Smooth muscle cell (in vitro differentiated cells): ENCODE data around the gene MYH10. TPM values are rescaled to one million over a fixed set of nuclear protein-coding genes. Genes with fewer than 3 reads are reported as not detected.

ENCODE experiments used
- DNase-seq: peaks from one replicate; lab custom pipeline; 2025; ENCODE audit not compliant: unreplicated experiment; lab: John Stamatoyannopoulos, UW
- H2AFZ ChIP-seq: fragments of 200-600 bp; sonication (generic); 2 replicates; pipeline ENCODE4 v1.6.0; 2016; ENCODE audit warnings: antibody characterized with exemption, low read depth, mild to moderate bottlenecking
- H3F3A ChIP-seq: fragments of 200-600 bp; sonication (generic); 2 replicates; pipeline ENCODE4 v1.6.0; 2017; ENCODE audit warnings: antibody characterized with exemption, low read depth
- H3K27ac ChIP-seq: fragments of 200-600 bp; sonication (generic); 2 replicates; pipeline ENCODE4 v1.5.1; 2016; ENCODE audit warnings: low read depth, mild to moderate bottlenecking
- H3K27me3 ChIP-seq: fragments of 200-600 bp; sonication (generic); 2 replicates; pipeline ENCODE4 v1.6.1; 2016; ENCODE audit warnings: low read depth, mild to moderate bottlenecking
- H3K36me3 ChIP-seq: fragments of 200-600 bp; sonication (generic); 2 replicates; pipeline ENCODE4 v1.5.1; 2016; ENCODE audit warnings: low read depth
- H3K4me1 ChIP-seq: fragments of 200-600 bp; sonication (generic); 2 replicates; pipeline ENCODE4 v1.5.1; 2016; ENCODE audit warnings: low read depth
- H3K4me2 ChIP-seq: fragments of 200-600 bp; sonication (generic); 2 replicates; pipeline ENCODE4 v1.6.0; 2016; ENCODE audit warnings: mild to moderate bottlenecking
- H3K4me3 ChIP-seq: fragments of 200-600 bp; sonication (generic); 2 replicates; pipeline ENCODE4 v1.5.1; 2016; ENCODE audit warnings: mild to moderate bottlenecking
- H3K79me2 ChIP-seq: fragments of 200-600 bp; sonication (generic); 2 replicates; pipeline ENCODE4 v1.6.0; 2016; ENCODE audit warnings: low read depth, mild to moderate bottlenecking
- H3K9ac ChIP-seq: fragments of 200-600 bp; sonication (generic); 2 replicates; pipeline ENCODE4 v1.6.0; 2016; ENCODE audit warnings: low read depth
- H3K9me3 ChIP-seq: fragments of 200-600 bp; sonication (generic); replicated peaks from 2 replicates; pipeline ENCODE4 v1.5.1; 2016; ENCODE audit warnings: low read depth
- H4K20me1 ChIP-seq: fragments of 200-600 bp; sonication (generic); 2 replicates; pipeline ENCODE4 v1.6.0; 2016; ENCODE audit warnings: low read depth
- CTCF ChIP-seq: fragments of 200-600 bp; sonication (generic); IDR thresholded peaks from 2 replicates; pipeline ENCODE4 v1.5.1; 2017; ENCODE audit warnings: borderline replicate concordance, mild to moderate bottlenecking, antibody characterized with exemption; ENCODE audit not compliant: insufficient read depth, poor library complexity, severe bottlenecking
- WGBS: methylation state at CpG from one replicate; pipeline ENCODE4 v1.1.7; 2016; ENCODE audit warnings: low lambda C conversion rate; 5-methylcytosine and 5-hydroxymethylcytosine counted together
- polyA plus RNA-seq: library from polyadenylated mRNA; unstranded; fragments of >200 nt; fragmentation: Nextera tagmentation; extraction: Ambion mirVana; gene quantifications from 2 replicates; pipeline ENCODE4 v1.2.1, GENCODE V29; 2016
- total RNA-seq: library from RNA; depleted of rRNA; stranded (reverse); fragments of >200 nt; gene quantifications from 2 replicates; pipeline ENCODE4 v1.2.3, GENCODE V29; 2014

MYH10 gene
- total and polyA plus RNA-seq, 2 experiments from 2014 or later, result 112 to 146 TPM

- no peak for TF ChIP-seq CTCF
- peak overlapping the region; percentile 10 for H3K9ac ChIP-seq
- H3K27me3 ChIP-seq, result no peaks in the 10 kb centered on the region
- peak overlapping the region; percentile 21 for H2AFZ ChIP-seq
- 20% methylated on average over 4 of the region's 4 CpGs for WGBS
- H3K36me3 ChIP-seq, result no peaks in the 10 kb centered on the region
- H3K9me3 ChIP-seq, result no peaks in the 10 kb centered on the region
- no peak for DNase-seq
- no peaks in the 10 kb centered on the region for H4K20me1 ChIP-seq
- H3K4me1 ChIP-seq, result no peaks in the 10 kb centered on the region
- peak overlapping the region; percentile 15 for H3K4me2 ChIP-seq
- H3K4me3 ChIP-seq, result no peak overlapping the region
- peaks cover 18% of the 10 kb centered on the region for H3F3A ChIP-seq
- H3K27ac ChIP-seq, result peak overlapping the region; percentile 83
- H3K79me2 ChIP-seq, result no peaks in the 10 kb centered on the region
Observed at GRCh38 chr17:8670421-8670820, 39.9 kb upstream of the MYH10 start.

- no peak for DNase-seq
- H3K4me1 ChIP-seq, result no peaks in the 10 kb centered on the region
- H3K9ac ChIP-seq, result no peak overlapping the region
- H3F3A ChIP-seq, result peaks cover 17% of the 10 kb centered on the region
- no peaks in the 10 kb centered on the region for H4K20me1 ChIP-seq
- H3K4me2 ChIP-seq, result no peak overlapping the region
- H3K27ac ChIP-seq, result peak overlapping the region; percentile 83
- WGBS, result 97% methylated on average over 4 of the region's 4 CpGs
- H2AFZ ChIP-seq, result no peak overlapping the region
- no peaks in the 10 kb centered on the region for H3K9me3 ChIP-seq
- no peak for TF ChIP-seq CTCF
- H3K79me2 ChIP-seq, result no peaks in the 10 kb centered on the region
- H3K27me3 ChIP-seq, result no peaks in the 10 kb centered on the region
- H3K36me3 ChIP-seq, result no peaks in the 10 kb centered on the region
- no peak overlapping the region for H3K4me3 ChIP-seq
Observed at GRCh38 chr17:8668176-8668740, 37.7 kb upstream of the MYH10 start.

GRCh38 chr17:8667421-8667820, 36.9 kb upstream of the MYH10 start:
- no peak for TF ChIP-seq CTCF
- no peaks in the 10 kb centered on the region for H3K79me2 ChIP-seq
- no peaks in the 10 kb centered on the region for H3K36me3 ChIP-seq
- 83% methylated on average over 7 of the region's 7 CpGs for WGBS
- no peaks in the 10 kb centered on the region for H3K27me3 ChIP-seq
- H3K4me3 ChIP-seq, result no peak overlapping the region
- no peaks in the 10 kb centered on the region for H3K4me1 ChIP-seq
- no peak for DNase-seq
- H3K9ac ChIP-seq, result no peak overlapping the region
- H4K20me1 ChIP-seq, result no peaks in the 10 kb centered on the region
- H3K27ac ChIP-seq, result no peak overlapping the region
- peaks cover 12% of the 10 kb centered on the region for H3F3A ChIP-seq
- H3K9me3 ChIP-seq, result no peaks in the 10 kb centered on the region
- H3K4me2 ChIP-seq, result no peak overlapping the region
- no peak overlapping the region for H2AFZ ChIP-seq

- Histone ChIP-seq H3F3A (peaks cover 12% of the 10 kb centered on the region), H2AFZ (no peak overlapping the region), H3K27ac (no peak overlapping the region), H3K9ac (no peak overlapping the region), H3K9me3 (no peaks in the 10 kb centered on the region), H3K4me2 (no peak overlapping the region), H3K27me3 (no peaks in the 10 kb centered on the region), H3K4me3 (no peak overlapping the region), H4K20me1 (no peaks in the 10 kb centered on the region), H3K36me3 (no peaks in the 10 kb centered on the region), H3K4me1 (no peaks in the 10 kb centered on the region), H3K79me2 (no peaks in the 10 kb centered on the region)
- no peak for TF ChIP-seq CTCF
- WGBS, result 88% methylated on average over 2 of the region's 2 CpGs
- DNase-seq, result no peak
Observed at GRCh38 chr17:8665684-8666083, 35.2 kb upstream of the MYH10 start.
